Loucy (cell line): ENCODE data around the gene HES2.

Source experiments
- H2AFZ ChIP-seq: fragments of 200-600 bp; sonication (generic); 2 replicates; pipeline ENCODE4 v1.6.0; 2016; ENCODE audit warnings: antibody characterized with exemption, mild to moderate bottlenecking, low read length, moderate library complexity
- H3F3A ChIP-seq: fragments of 200-600 bp; 2 replicates; pipeline ENCODE4 v1.6.0; 2016; ENCODE audit warnings: antibody characterized with exemption, low read depth, mild to moderate bottlenecking
- H3K27me3 ChIP-seq: fragments of 200-600 bp; sonication (generic); 2 replicates; pipeline ENCODE4 v1.6.1; 2014; ENCODE audit warnings: low read length, mild to moderate bottlenecking; ENCODE audit not compliant: insufficient read depth, poor library complexity, severe bottlenecking
- H3K36me3 ChIP-seq: fragments of 200-600 bp; sonication (generic); 2 replicates; pipeline ENCODE4 v1.6.1; 2016; ENCODE audit warnings: low read length; ENCODE audit not compliant: insufficient read depth
- H3K4me1 ChIP-seq: fragments of 200-600 bp; sonication (generic); 2 replicates; pipeline ENCODE4 v1.5.1; 2014; ENCODE audit warnings: low read length, mild to moderate bottlenecking; ENCODE audit not compliant: insufficient read depth, poor library complexity, severe bottlenecking
- H3K4me2 ChIP-seq: fragments of 200-600 bp; sonication (generic); 2 replicates; pipeline ENCODE4 v1.6.0; 2014; ENCODE audit warnings: antibody characterized with exemption, low read length, low read depth, mild to moderate bottlenecking; ENCODE audit not compliant: poor library complexity, severe bottlenecking
- H3K4me3 ChIP-seq: fragments of 200-600 bp; sonication (generic); 2 replicates; pipeline ENCODE4 v1.5.1; 2014; ENCODE audit warnings: low read length, mild to moderate bottlenecking, mixed read lengths; ENCODE audit not compliant: poor library complexity, severe bottlenecking
- H3K79me2 ChIP-seq: fragments of 200-600 bp; sonication (generic); 2 replicates; pipeline ENCODE4 v1.6.1; 2014; ENCODE audit warnings: low read length; ENCODE audit not compliant: insufficient read depth
- H3K9ac ChIP-seq: fragments of 200-600 bp; sonication (generic); 2 replicates; pipeline ENCODE4 v1.6.0; 2014; ENCODE audit warnings: mild to moderate bottlenecking, low read depth, low read length, moderate library complexity; ENCODE audit not compliant: poor library complexity, severe bottlenecking
- H3K9me2 ChIP-seq: fragments of 200-600 bp; sonication (generic); replicated peaks from 2 replicates; pipeline ENCODE4 v1.6.1; 2016; ENCODE audit warnings: low read depth, low read length, mixed read lengths
- H3K9me3 ChIP-seq: fragments of 200-600 bp; sonication (generic); 2 replicates; pipeline ENCODE4 v1.6.1; 2014; ENCODE audit warnings: mild to moderate bottlenecking, antibody characterized with exemption, low read length, low read depth; ENCODE audit not compliant: insufficient read depth
- H4K20me1 ChIP-seq: fragments of 200-600 bp; sonication (generic); 2 replicates; pipeline ENCODE4 v1.6.0; 2014; ENCODE audit warnings: antibody characterized with exemption, low read length, mild to moderate bottlenecking; ENCODE audit not compliant: insufficient read depth, poor library complexity, severe bottlenecking
- EZH2phosphoT487 ChIP-seq: fragments of 200-600 bp; IDR thresholded peaks from 2 replicates; pipeline ENCODE4 v1.6.1; 2018; ENCODE audit warnings: antibody characterized with exemption, mild to moderate bottlenecking, moderate library complexity, borderline replicate concordance
- TF ChIP-seq, protein P1 (sequence below): fragments of 200-600 bp; sonication (generic); conservative IDR thresholded peaks from 2 replicates; pipeline ENCODE4 v1.5.1; 2014; ENCODE audit warnings: mild to moderate bottlenecking, antibody characterized with exemption, low read length

HES2 gene

DNA sequence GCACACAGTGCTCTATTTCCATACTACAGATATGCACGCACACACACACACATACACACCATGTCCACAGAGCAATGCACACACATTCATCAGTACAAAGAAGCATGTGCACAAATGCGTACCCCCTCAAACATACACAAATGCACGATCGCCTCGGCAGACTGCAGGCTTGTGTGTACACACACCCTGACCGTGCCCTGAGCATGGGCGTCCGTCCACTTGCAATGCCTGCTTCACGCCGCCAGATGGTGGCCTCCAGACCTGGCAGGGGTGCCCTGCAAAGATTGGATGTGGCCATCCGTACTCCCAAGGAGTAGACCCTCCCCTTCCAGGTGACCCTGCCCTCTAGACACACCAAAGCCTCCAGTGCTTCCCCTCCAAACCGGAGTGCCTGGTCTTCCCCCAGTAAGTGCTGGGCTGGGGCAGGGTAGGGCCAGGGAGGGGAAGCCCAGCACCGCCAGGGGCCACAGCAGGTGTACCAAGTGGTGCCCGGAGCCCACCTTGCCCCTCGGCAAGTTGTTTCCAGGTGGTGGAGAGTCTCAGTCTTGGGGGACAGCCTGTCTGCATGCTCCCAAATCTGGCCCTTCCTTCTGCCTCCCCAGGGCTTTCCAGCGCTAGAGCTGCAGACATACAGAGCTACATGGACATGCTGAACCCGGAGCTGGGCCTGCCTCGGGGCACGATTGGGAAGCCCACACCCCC lies 25.5 kb upstream of the HES2 start:
- H3K4me1 ChIP-seq, result no peaks in the 10 kb centered on the region
- H4K20me1 ChIP-seq, result no peaks in the 10 kb centered on the region
- no peaks in the 10 kb centered on the region for H3K36me3 ChIP-seq
- no peak overlapping the region for H2AFZ ChIP-seq
- H3K9me3 ChIP-seq, result no peaks in the 10 kb centered on the region
- TF ChIP-seq, protein P1, sequence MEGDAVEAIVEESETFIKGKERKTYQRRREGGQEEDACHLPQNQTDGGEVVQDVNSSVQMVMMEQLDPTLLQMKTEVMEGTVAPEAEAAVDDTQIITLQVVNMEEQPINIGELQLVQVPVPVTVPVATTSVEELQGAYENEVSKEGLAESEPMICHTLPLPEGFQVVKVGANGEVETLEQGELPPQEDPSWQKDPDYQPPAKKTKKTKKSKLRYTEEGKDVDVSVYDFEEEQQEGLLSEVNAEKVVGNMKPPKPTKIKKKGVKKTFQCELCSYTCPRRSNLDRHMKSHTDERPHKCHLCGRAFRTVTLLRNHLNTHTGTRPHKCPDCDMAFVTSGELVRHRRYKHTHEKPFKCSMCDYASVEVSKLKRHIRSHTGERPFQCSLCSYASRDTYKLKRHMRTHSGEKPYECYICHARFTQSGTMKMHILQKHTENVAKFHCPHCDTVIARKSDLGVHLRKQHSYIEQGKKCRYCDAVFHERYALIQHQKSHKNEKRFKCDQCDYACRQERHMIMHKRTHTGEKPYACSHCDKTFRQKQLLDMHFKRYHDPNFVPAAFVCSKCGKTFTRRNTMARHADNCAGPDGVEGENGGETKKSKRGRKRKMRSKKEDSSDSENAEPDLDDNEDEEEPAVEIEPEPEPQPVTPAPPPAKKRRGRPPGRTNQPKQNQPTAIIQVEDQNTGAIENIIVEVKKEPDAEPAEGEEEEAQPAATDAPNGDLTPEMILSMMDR, result peak; percentile 69
- no peak for TF ChIP-seq EZH2phosphoT487
- H3K9ac ChIP-seq, result no peak overlapping the region
- H3K27me3 ChIP-seq, result no peaks in the 10 kb centered on the region
- H3K4me3 ChIP-seq, result no peak overlapping the region
- H3K79me2 ChIP-seq, result no peaks in the 10 kb centered on the region
- no peaks in the 10 kb centered on the region for H3F3A ChIP-seq
- no peak overlapping the region for H3K4me2 ChIP-seq
- H3K9me2 ChIP-seq, result no peaks in the 10 kb centered on the region

DNA sequence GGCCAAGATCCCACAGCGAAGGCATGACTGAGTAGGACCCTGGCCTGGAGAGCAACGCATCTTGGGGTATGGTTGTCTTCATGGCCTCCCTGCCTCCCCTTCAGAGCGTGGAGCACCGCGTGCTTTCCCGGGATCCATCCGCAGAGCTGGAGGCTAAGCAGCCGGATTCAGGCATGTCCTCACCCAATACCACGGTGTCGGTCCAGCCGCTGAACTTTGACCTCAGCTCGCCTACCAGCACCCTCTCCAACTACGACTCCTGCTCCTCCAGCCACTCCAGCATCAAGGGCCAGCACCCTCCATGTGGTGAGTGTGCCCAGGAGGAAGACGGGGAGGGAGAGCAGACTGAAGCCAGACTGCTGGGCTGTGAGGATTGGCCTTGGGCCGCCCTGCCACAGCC lies 24.7 kb upstream of the HES2 start:
- Histone ChIP-seq H4K20me1 (no peaks in the 10 kb centered on the region), H3K79me2 (no peaks in the 10 kb centered on the region), H3K9me2 (no peaks in the 10 kb centered on the region), H3K9me3 (no peaks in the 10 kb centered on the region), H3K27me3 (no peaks in the 10 kb centered on the region), H3K36me3 (no peaks in the 10 kb centered on the region), H3K9ac (no peak overlapping the region), H3K4me2 (no peak overlapping the region), H3K4me1 (no peaks in the 10 kb centered on the region), H3K4me3 (no peak overlapping the region), H3F3A (no peaks in the 10 kb centered on the region), H2AFZ (no peak overlapping the region)
- TF ChIP-seq, protein P1, result no peak
- no peak for TF ChIP-seq EZH2phosphoT487

DNA sequence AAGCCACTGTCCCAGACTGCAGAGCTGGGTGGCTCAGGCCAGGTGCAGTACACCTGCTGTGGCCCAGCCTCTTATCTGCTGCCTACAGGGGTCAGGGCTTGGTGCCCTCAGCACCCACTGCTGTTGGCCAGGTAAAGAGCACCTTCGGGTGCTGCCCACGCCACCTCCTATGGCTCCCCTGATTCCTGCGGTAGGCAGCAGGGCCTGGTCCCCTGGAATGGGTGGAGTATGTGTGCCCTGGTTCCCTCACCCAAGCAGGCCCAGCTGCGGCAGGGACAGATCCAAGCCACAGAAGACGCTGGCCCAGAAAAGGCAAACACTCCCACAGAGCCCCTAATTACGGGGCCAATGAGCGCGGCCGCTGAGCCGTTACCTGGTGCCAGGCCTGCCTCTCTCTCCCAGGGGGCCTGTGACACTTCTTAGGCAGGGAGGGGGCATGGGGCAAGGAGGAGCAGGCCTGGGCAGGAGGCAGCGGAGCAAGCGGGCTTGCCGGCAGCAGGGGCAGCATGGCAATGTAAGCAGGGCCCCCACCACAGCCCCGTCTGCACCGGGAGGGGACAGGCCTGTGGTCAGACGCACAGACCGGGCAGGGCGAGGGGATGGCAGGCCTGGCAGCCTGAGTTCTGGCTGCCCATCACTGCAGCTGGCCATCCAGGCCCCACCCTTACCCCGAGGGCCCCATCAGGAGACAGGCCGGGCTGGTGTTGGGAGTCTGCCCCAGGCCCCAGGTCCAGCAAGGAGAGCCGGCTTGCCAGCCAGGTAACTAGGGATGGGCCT lies 23.8 kb upstream of the HES2 start:
- no peaks in the 10 kb centered on the region for H3K4me1 ChIP-seq
- no peak overlapping the region for H3K9ac ChIP-seq
- no peaks in the 10 kb centered on the region for H3K9me2 ChIP-seq
- TF ChIP-seq, protein P1, result no peak
- TF ChIP-seq EZH2phosphoT487, result no peak
- H3F3A ChIP-seq, result no peaks in the 10 kb centered on the region
- no peaks in the 10 kb centered on the region for H3K36me3 ChIP-seq
- H3K9me3 ChIP-seq, result no peaks in the 10 kb centered on the region
- H3K27me3 ChIP-seq, result no peaks in the 10 kb centered on the region
- no peak overlapping the region for H3K4me3 ChIP-seq
- no peak overlapping the region for H2AFZ ChIP-seq
- H4K20me1 ChIP-seq, result no peaks in the 10 kb centered on the region
- no peaks in the 10 kb centered on the region for H3K79me2 ChIP-seq
- H3K4me2 ChIP-seq, result no peak overlapping the region
